ENCODE measurements around the gene RBM12.

DNA sequence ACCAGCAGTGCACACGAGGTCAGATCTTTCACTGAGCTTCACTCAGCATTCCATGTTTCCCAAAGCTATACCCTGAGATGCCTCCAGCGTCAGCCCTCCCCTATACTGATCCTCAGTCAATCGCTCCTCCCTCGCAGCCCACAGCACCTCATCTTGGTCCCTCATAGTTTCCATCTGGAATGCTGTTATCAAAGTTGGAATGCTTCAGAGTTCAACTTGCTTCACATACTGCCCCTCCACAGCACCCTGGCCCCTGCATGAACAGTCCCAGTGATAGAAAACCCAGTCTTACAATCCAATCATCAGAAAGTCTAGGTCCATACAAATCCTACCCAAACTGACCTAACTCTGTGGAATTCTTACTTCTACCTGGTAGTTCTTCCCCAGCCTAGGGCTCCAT, 29.0 kb downstream of the RBM12 start:
- TF ChIP-seq POLR2A (IDR thresholded peaks at IDR 0.05), result no peak
- TF ChIP-seq, protein P1, sequence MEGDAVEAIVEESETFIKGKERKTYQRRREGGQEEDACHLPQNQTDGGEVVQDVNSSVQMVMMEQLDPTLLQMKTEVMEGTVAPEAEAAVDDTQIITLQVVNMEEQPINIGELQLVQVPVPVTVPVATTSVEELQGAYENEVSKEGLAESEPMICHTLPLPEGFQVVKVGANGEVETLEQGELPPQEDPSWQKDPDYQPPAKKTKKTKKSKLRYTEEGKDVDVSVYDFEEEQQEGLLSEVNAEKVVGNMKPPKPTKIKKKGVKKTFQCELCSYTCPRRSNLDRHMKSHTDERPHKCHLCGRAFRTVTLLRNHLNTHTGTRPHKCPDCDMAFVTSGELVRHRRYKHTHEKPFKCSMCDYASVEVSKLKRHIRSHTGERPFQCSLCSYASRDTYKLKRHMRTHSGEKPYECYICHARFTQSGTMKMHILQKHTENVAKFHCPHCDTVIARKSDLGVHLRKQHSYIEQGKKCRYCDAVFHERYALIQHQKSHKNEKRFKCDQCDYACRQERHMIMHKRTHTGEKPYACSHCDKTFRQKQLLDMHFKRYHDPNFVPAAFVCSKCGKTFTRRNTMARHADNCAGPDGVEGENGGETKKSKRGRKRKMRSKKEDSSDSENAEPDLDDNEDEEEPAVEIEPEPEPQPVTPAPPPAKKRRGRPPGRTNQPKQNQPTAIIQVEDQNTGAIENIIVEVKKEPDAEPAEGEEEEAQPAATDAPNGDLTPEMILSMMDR (IDR thresholded peaks at IDR 0.05), result no peak
- TF ChIP-seq POLR2AphosphoS5 (IDR thresholded peaks at IDR 0.05), result no peak
- no peak for TF ChIP-seq EP300 (IDR thresholded peaks at IDR 0.05)

Measured in stomach (tissue), 4 donors.